Testis (tissue), 2 donors: ENCODE data around the gene DYNLL1.

Experiments
- CTCF ChIP-seq, 3 experiments: fragments of 450-650 bp in 2 of 3; fragments of 200-600 bp in 1 of 3; sonication (generic) in 1 of 3; IDR thresholded peaks; one replicate each; pipeline ENCODE4 v1.5.1; 2016 to 2019; ENCODE audit warnings: antibody characterized with exemption in 3 of 3, mild to moderate bottlenecking in 2 of 3, moderate library complexity in 1 of 3
- POLR2A ChIP-seq: fragments of 450-650 bp; IDR thresholded peaks from one replicate; pipeline ENCODE4 v1.6.1; 2017; ENCODE audit warnings: antibody characterized with exemption, mild to moderate bottlenecking, moderate library complexity

GRCh38 chr12:120479458-120479857 is 16.5 kb upstream of the DYNLL1 start:
- TF ChIP-seq CTCF (IDR thresholded peaks at IDR 0.05) (no peak), POLR2A (no peak)
